Lower leg skin (tissue), 4 donors: ENCODE data around the gene EML2. TPM values are rescaled to one million over a fixed set of nuclear protein-coding genes. Genes with fewer than 3 reads are reported as not detected.

ENCODE experiments used
- DNase-seq, 2 donors: peaks; one replicate each; pipeline ENCODE4 v3.0.0-alpha.2; 2019; ENCODE audit warnings: low spot score in 2 of 2
- H3K4me3 ChIP-seq: fragments of 200-600 bp; sonication (generic); 2 replicates; pipeline ENCODE4 v1.5.1; 2017; ENCODE audit warnings: mild to moderate bottlenecking, low read depth; ENCODE audit not compliant: poor library complexity, severe bottlenecking
- CTCF ChIP-seq, 3 donors: fragments of 450-650 bp; IDR thresholded peaks; one replicate each; pipeline ENCODE4 v1.5.1; 2016; ENCODE audit warnings: antibody characterized with exemption in 3 of 3, mild to moderate bottlenecking in 3 of 3, moderate library complexity in 2 of 3
- POLR2A ChIP-seq, 2 donors: fragments of 450-650 bp; IDR thresholded peaks; one replicate each; pipeline ENCODE4 v1.6.1; 2016 to 2017; ENCODE audit warnings: antibody characterized with exemption in 2 of 2, mild to moderate bottlenecking in 1 of 2, moderate library complexity in 1 of 2
- WGBS, 2 donors: methylation state at CpG; one replicate each; pipeline ENCODE4 v1.1.5; 2018; 5-methylcytosine and 5-hydroxymethylcytosine counted together
- intact Hi-C: fragments of 100-400 bp; cut with DNase I; formaldehyde crosslinking; loops from one replicate; pipeline ENCODE4 v1.15.0; 2023; ENCODE audit warnings: low total_unique reads
- microRNA counts, 2 donors: library from miRNA; unstranded; fragments of <30 nt; microRNA quantifications; one replicate each; lab custom pipeline; 2016
- microRNA-seq, 2 donors: library from miRNA; unstranded; fragments of <30 nt; microRNA quantifications; one replicate each; pipeline ENCODE4, GENCODE V29; 2016; ENCODE audit warnings: borderline replicate concordance in 2 of 2, borderline number of aligned reads in 1 of 2
- total RNA-seq, 4 donors: library from RNA; depleted of rRNA; stranded (reverse); fragments of >200 nt; gene quantifications; one replicate each; pipeline ENCODE4 v1.1.0, GENCODE V29; 2016

The EML2 gene
- total RNA-seq, 4 donors from 2014 or later, result 85.6 to 101 (median 89.4) TPM

GRCh38 chr19:45567609-45568008 is 71.6 kb downstream of the EML2 start:
- 48 to 49% methylated on average over 2 of the region's 2 CpGs for WGBS, 2 donors
- H3K4me3 ChIP-seq, result no peak overlapping the region
- DNase-seq, result no peak
- no peak for TF ChIP-seq POLR2A (IDR thresholded peaks at IDR 0.05)
- TF ChIP-seq CTCF (IDR thresholded peaks at IDR 0.05), result no peak
- intact Hi-C loops, result no loop called here

GRCh38 chr19:45564131-45564780 is 74.9 kb downstream of the EML2 start:
- intact Hi-C loops, result no loop called here
- no peak overlapping the region for H3K4me3 ChIP-seq
- 73 to 75% methylated on average over 5 of the region's 5 CpGs for WGBS, 2 donors
- no peak for DNase-seq
- TF ChIP-seq POLR2A (IDR thresholded peaks at IDR 0.05) (no peak), CTCF (IDR thresholded peaks at IDR 0.05) (no peak)

DNA sequence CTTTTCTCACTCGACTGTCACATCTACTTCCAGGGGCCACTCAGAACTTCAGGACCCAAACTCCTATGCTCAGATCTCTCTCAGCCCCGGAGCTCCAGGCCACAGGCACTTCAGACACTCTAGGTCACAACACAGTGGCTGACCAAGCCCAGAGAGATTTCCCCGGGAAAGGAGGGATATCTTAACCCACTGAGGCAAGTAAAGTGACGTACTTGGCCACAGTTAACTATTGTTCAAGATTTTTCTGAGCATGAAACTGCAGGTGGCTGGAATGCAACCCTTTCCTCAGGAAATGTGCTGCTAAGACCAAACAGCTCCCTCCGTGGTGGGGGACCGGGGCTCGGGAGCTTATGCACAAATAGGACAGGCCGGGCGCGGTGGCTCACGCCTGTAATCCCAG is 78.5 kb downstream of the EML2 start:
- intact Hi-C loops, result no loop called here
- WGBS, 2 donors, result 80 to 87% methylated on average over 11 of the region's 11 CpGs
- no peak for TF ChIP-seq POLR2A (IDR thresholded peaks at IDR 0.05)
- no peak for TF ChIP-seq CTCF (IDR thresholded peaks at IDR 0.05)
- no peak overlapping the region for H3K4me3 ChIP-seq
- DNase-seq, result no peak

DNA sequence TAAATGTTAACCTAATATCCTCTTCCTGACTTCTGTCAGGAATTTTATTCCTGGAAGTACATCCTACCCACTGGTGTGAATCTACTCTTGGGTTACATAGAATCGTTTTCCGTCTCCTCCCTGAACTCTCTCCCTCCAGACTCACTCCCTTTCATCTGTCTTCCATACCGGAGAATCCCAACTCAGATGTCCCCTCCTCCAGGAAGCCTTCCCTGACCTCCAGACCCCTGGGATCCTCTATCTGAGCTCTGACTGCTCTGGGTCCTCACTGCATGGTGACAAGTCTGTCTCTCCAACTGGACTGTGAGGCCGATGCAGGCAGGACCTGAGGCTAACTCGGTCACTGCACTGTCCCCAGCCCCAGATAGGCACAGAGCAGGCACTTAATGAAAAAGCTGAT is 79.2 kb downstream of the EML2 start:
- WGBS, 2 donors, result 81 to 90% methylated on average over 5 of the region's 5 CpGs
- intact Hi-C loops, result no loop called here
- no peak for DNase-seq
- H3K4me3 ChIP-seq, result no peak overlapping the region
- TF ChIP-seq POLR2A (IDR thresholded peaks at IDR 0.05) (no peak), CTCF (IDR thresholded peaks at IDR 0.05) (no peak)

MicroRNAs within 50 kb of the gene (microRNA counts, 767-probe panel; counts per million panel counts)
- microRNA hsa-miR-330-3p (lab: Ali Mortazavi, UCI) (0 to 358 counts per million in 2 donors), microRNA hsa-miR-330-5p (lab: Ali Mortazavi, UCI) (0 to 358 counts per million in 2 donors), microRNA hsa-miR-642a-5p (lab: Ali Mortazavi, UCI) (0 to 358 counts per million in 2 donors), microRNA hsa-miR-642b-3p (lab: Ali Mortazavi, UCI) (0 to 358 counts per million in 2 donors)

Small RNA genes lying within 50 kb of the gene (microRNA-seq; reads per million reads assigned to microRNA genes)
- 44.7 to 49.6 reads per million in 2 donors for gene MIR330
- 0 reads per million in 2 donors for gene MIR642A
- gene MIR642B, result 0 reads per million in 2 donors

Other genes starting within 250 kb of the EML2 start
- gene PPP1R13L, start 234.3 kb downstream of the EML2 start, total RNA-seq, result 100 to 1,000 TPM; 257 to 851 (median 501) TPM
- gene POLR1G, start 232.8 kb downstream of the EML2 start, total RNA-seq, result 1 to 10 TPM; 4.0 to 8.1 (median 5.6) TPM
- 100 to 1,000 TPM in 1 of 4 donors, 10 to 100 TPM in 3; 57.7 to 111 (median 76.5) TPM for gene ERCC1, start 215.5 kb downstream of the EML2 start, total RNA-seq
- gene FOSB, start 171.4 kb downstream of the EML2 start, total RNA-seq, result 10 to 100 TPM in 2 of 4 donors, 1 to 10 TPM in 2; 5.9 to 18.2 (median 11.2) TPM
- gene RTN2, start 142.3 kb downstream of the EML2 start, total RNA-seq, result 10 to 100 TPM in 1 of 4 donors, 1 to 10 TPM in 3; 6.4 to 11.6 (median 9.0) TPM
- 1 to 10 TPM; 2.9 to 4.7 (median 3.6) TPM for gene PPM1N, start 141.0 kb downstream of the EML2 start, total RNA-seq
- gene VASP, start 131.9 kb downstream of the EML2 start, total RNA-seq, result 10 to 100 TPM; 52.7 to 68.9 (median 56.5) TPM
- gene OPA3, start 54.6 kb downstream of the EML2 start, total RNA-seq, result 10 to 100 TPM in 3 of 4 donors, 1 to 10 TPM in 1; 4.4 to 15.7 (median 12.7) TPM
- gene GPR4, start 37.2 kb downstream of the EML2 start, total RNA-seq, result 1 to 10 TPM in 1 of 4 donors, under 1 TPM in 3; 0.34 to 1.0 (median 0.70) TPM
- 1 to 10 TPM; 1.4 to 3.9 (median 2.0) TPM for gene GIPR, start 28.8 kb upstream of the EML2 start, total RNA-seq
- 100 to 1,000 TPM; 144 to 223 (median 161) TPM for gene SNRPD2, start 52.6 kb upstream of the EML2 start, total RNA-seq
- 1 to 10 TPM; 3.4 to 8.7 (median 6.8) TPM for gene QPCTL, start 53.3 kb upstream of the EML2 start, total RNA-seq
- gene FBXO46, start 91.5 kb upstream of the EML2 start, total RNA-seq, result 10 to 100 TPM; 22.0 to 26.7 (median 25.4) TPM
- not detected for gene MEIOSIN, start 94.0 kb upstream of the EML2 start, total RNA-seq
- gene SIX5, start 129.9 kb upstream of the EML2 start, total RNA-seq, result 10 to 100 TPM; 12.6 to 17.3 (median 13.8) TPM
- 10 to 100 TPM in 3 of 4 donors, 1 to 10 TPM in 1; 8.8 to 20.2 (median 13.8) TPM for gene DMPK, start 143.1 kb upstream of the EML2 start, total RNA-seq
- 10 to 100 TPM; 20.0 to 31.0 (median 28.0) TPM for gene DMWD, start 153.4 kb upstream of the EML2 start, total RNA-seq
- not detected for gene RSPH6A, start 175.9 kb upstream of the EML2 start, total RNA-seq
- 10 to 100 TPM; 30.3 to 62.8 (median 46.6) TPM for gene SYMPK, start 223.8 kb upstream of the EML2 start, total RNA-seq
- under 1 TPM in 1 of 4 donors, not detected in 3; 0.12 TPM for gene FOXA3, start 224.9 kb upstream of the EML2 start, total RNA-seq
- 10 to 100 TPM; 38.9 to 44.0 (median 42.8) TPM for gene IRF2BP1, start 246.7 kb upstream of the EML2 start, total RNA-seq